ENCODE data around the gene SLC6A12. TPM values are rescaled to one million over a fixed set of nuclear protein-coding genes. Genes with fewer than 3 reads are reported as not detected.

The SLC6A12 gene
- total and polyA plus RNA-seq, 2 donors (not counting 3 experiments of a cell fraction or from before 2014, with no cell fraction given): not detected

DNA sequence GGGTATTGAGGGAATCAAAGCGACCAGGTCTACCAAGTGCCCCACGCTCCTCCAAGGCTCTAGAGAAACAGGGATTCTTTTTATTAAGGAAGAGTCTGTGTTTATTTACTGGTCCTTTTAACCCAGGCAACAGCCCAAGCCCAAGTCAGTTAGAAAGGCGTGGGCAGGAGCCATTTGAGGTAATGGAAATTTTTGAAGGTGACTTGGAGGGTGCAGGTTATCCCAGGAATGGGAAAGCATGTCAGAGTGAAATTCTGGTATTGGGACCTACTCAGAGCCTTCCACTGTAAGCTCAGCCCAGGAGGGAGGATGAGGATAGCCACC, 2.9 kb downstream of the SLC6A12 start:
- Histone ChIP-seq H3K27ac (ENCODE audit: insufficient read depth, low read depth, low read length) (no peak overlapping the region), H3K27me3 (ENCODE audit: control insufficient read depth in 2 of 2, insufficient read depth in 2 of 2, low read length in 2 of 2) (no peaks in the 10 kb centered on the region), H3K9me3 (replicated peaks; ENCODE audit: control insufficient read depth, insufficient read depth, low read length) (no peaks in the 10 kb centered on the region), H3K4me1 (ENCODE audit: control insufficient read depth, extremely low read depth, insufficient read depth, low read length) (no peaks in the 10 kb centered on the region), H3K4me2 (ENCODE audit: insufficient read depth, low read length) (no peak overlapping the region), H3K4me3 (replicated peaks in 1 of 3; ENCODE audit: insufficient read depth in 1 of 3, low read depth in 1 of 3, low read length in 3 of 3) (no peak overlapping the region), H3K9ac (replicated peaks; ENCODE audit: extremely low read depth, insufficient read depth, low read length) (no peak overlapping the region), H3K36me3 (ENCODE audit: control insufficient read depth in 2 of 2, extremely low read depth in 1 of 2, insufficient read depth in 2 of 2, low read length in 2 of 2) (no peaks in the 10 kb centered on the region), H2AFZ (ENCODE audit: low read depth, low read length) (no peak overlapping the region), H3K79me2 (ENCODE audit: control insufficient read depth, insufficient read depth, low read length) (no peaks in the 10 kb centered on the region), H3K9me1 (replicated peaks; ENCODE audit: control insufficient read depth, extremely low read depth, insufficient read depth, low read length) (no peaks in the 10 kb centered on the region), H4K20me1 (replicated peaks; ENCODE audit: control insufficient read depth, extremely low read depth, insufficient read depth, low read length) (no peaks in the 10 kb centered on the region)
- no peak for FAIRE-seq
- ChIA-PET CTCF (interaction anchor here (1.3 kb wide), 1 partner anchor 9 kb away, joined by 5 read pairs; no protein-coding TSS in a partner anchor), POLR2A (no interaction called here)
- DNase-seq (ENCODE audit: low read depth, low spot score): no peak
- no TSS peak for BruUV-seq (replicated peaks)
- TF ChIP-seq MYC (IDR thresholded peaks at IDR 0.05; ENCODE audit: low read depth, low read length) (no peak), EZH2 (IDR thresholded peaks at IDR 0.05; ENCODE audit: borderline replicate concordance, low read depth, low read length, severe bottlenecking) (no peak), FOS (IDR thresholded peaks at IDR 0.05; ENCODE audit: borderline replicate concordance, insufficient read depth, low read length) (no peak), POLR2A (IDR thresholded peaks at IDR 0.05; ENCODE audit: low read depth, low read length) (no peak), GATA2 (IDR thresholded peaks at IDR 0.05; ENCODE audit: insufficient read depth, insufficient read length, low read depth, low read length) (no peak)
- TF ChIP-seq, protein P1, sequence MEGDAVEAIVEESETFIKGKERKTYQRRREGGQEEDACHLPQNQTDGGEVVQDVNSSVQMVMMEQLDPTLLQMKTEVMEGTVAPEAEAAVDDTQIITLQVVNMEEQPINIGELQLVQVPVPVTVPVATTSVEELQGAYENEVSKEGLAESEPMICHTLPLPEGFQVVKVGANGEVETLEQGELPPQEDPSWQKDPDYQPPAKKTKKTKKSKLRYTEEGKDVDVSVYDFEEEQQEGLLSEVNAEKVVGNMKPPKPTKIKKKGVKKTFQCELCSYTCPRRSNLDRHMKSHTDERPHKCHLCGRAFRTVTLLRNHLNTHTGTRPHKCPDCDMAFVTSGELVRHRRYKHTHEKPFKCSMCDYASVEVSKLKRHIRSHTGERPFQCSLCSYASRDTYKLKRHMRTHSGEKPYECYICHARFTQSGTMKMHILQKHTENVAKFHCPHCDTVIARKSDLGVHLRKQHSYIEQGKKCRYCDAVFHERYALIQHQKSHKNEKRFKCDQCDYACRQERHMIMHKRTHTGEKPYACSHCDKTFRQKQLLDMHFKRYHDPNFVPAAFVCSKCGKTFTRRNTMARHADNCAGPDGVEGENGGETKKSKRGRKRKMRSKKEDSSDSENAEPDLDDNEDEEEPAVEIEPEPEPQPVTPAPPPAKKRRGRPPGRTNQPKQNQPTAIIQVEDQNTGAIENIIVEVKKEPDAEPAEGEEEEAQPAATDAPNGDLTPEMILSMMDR (IDR thresholded peaks at IDR 0.05; ENCODE audit: extremely low read depth in 1 of 2, insufficient read depth in 1 of 2, low read depth in 1 of 2, low read length in 2 of 2): no peak
- TF ChIP-seq, protein P2, sequence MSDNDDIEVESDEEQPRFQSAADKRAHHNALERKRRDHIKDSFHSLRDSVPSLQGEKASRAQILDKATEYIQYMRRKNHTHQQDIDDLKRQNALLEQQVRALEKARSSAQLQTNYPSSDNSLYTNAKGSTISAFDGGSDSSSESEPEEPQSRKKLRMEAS (IDR thresholded peaks at IDR 0.05; ENCODE audit: insufficient read depth, insufficient read length): no peak
- dilution Hi-C loops (cut with MboI; ENCODE audit: extremely low pct_ligation_motif_present, low sequenced_read_pairs): no loop called here
- intact Hi-C loops (cut with micrococcal nuclease): no loop called here

Data from endothelial cell of umbilical vein (primary cell).